IPS DF 19.7 (cell line): Measurements from ENCODE around the gene MRPL54.
"Not testable (repeated sequence)": the region's sequence is repeated elsewhere in the genome, so short reads cannot be mapped to it uniquely, and the experiment has no call there.

Experiments used
- DNase-seq: peaks from one replicate; pipeline ENCODE4 v3.0.0-alpha.2; 2013; ENCODE audit warnings: low read depth, low spot score

Gene MRPL54

GRCh38 chr19:3810708-3811355, 48.4 kb downstream of the MRPL54 start:
- DNase-seq: no peak

GRCh38 chr19:3813473-3814392, 51.3 kb downstream of the MRPL54 start:
- DNase-seq: no peak

GRCh38 chr19:3814648-3815047, 52.2 kb downstream of the MRPL54 start:
- no peak for DNase-seq

- not testable (repeated sequence) for DNase-seq
These were observed 53.7 kb downstream of the MRPL54 start for GRCh38 chr19:3816148-3816547.

- DNase-seq: no peak
These were observed 54.2 kb downstream of the MRPL54 start for GRCh38 chr19:3816566-3817218.
